HEK293 (cell line): ENCODE measurements around the gene SRSF12.

Source experiments
- CTCF ChIA-PET: fragments of 350-600 bp; formaldehyde crosslinking; extraction: SDS; loops from one replicate; lab custom pipeline; 2021; ENCODE audit warnings: antibody characterized with exemption; lab: Yijun Ruan, JAX
- POLR2A ChIA-PET: fragments of 300-600 bp; formaldehyde crosslinking; extraction: SDS; loops from one replicate; lab custom pipeline; 2020; ENCODE audit warnings: antibody characterized with exemption, inconsistent platforms; lab: Yijun Ruan, JAX
- H3K27ac ChIP-seq: fragments of 200-500 bp; sonication (Bioruptor generic); 2 replicates; pipeline ENCODE4 v1.5.1; 2014; ENCODE audit warnings: low read depth, low read length, control low read depth, inconsistent platforms; ENCODE audit errors: extremely low read depth
- H3K36me3 ChIP-seq, 2 experiments: fragments of 200-500 bp in 1 of 2; sonication (Bioruptor generic) in 1 of 2; 1 replicate in 1 of 2; 2 replicates in 1 of 2; pipeline ENCODE4 v1.5.1; 2014 to 2017; ENCODE audit warnings: inconsistent platforms in 2 of 2, low read length in 2 of 2; ENCODE audit not compliant: control insufficient read depth in 2 of 2, insufficient read depth in 1 of 2
- H3K4me1 ChIP-seq: fragments of 200-500 bp; sonication (Bioruptor generic); 2 replicates; pipeline ENCODE4 v1.5.1; 2014; ENCODE audit warnings: mild to moderate bottlenecking, low read length, inconsistent platforms; ENCODE audit not compliant: control insufficient read depth, insufficient read depth
- H3K4me3 ChIP-seq: 2 replicates; pipeline ENCODE4 v1.5.1; 2011; ENCODE audit warnings: low read depth, mild to moderate bottlenecking, control low read depth, low read length, moderate library complexity
- H3K9me3 ChIP-seq: fragments of 200-500 bp; sonication (Bioruptor generic); 2 replicates; pipeline ENCODE4 v1.5.1; 2014; ENCODE audit warnings: low read depth, low read length, inconsistent platforms; ENCODE audit not compliant: control insufficient read depth, insufficient read depth
- ATF2 ChIP-seq: fragments of 450-650 bp; formaldehyde crosslinking; IDR thresholded peaks from 2 replicates; pipeline ENCODE4 v1.5.1; 2016; ENCODE audit warnings: missing biosample characterization, missing genetic modification characterization, low read depth
- EGR2 ChIP-seq: fragments of 450-650 bp; formaldehyde crosslinking; IDR thresholded peaks from 2 replicates; pipeline ENCODE4 v1.5.1; 2016; ENCODE audit warnings: low read depth, missing biosample characterization, missing genetic modification characterization
- KLF7 ChIP-seq: fragments of 450-650 bp; formaldehyde crosslinking; IDR thresholded peaks from 2 replicates; pipeline ENCODE4 v1.5.1; 2016; ENCODE audit warnings: missing biosample characterization, missing genetic modification characterization, borderline replicate concordance
- PRDM1 ChIP-seq: fragments of 450-650 bp; formaldehyde crosslinking; IDR thresholded peaks from 2 replicates; pipeline ENCODE4; 2016; ENCODE audit warnings: missing biosample characterization, missing genetic modification characterization
- SCRT1 ChIP-seq: fragments of 450-650 bp; formaldehyde crosslinking; IDR thresholded peaks from 2 replicates; pipeline ENCODE4 v1.5.1; 2016; ENCODE audit warnings: missing biosample characterization, missing genetic modification characterization, borderline replicate concordance
- SETDB1 ChIP-seq: IDR thresholded peaks from one replicate; pipeline ENCODE4 v1.6.1; 2017; ENCODE audit warnings: mild to moderate bottlenecking, low read length, moderate library complexity, mixed read lengths; ENCODE audit not compliant: insufficient read length
- SP3 ChIP-seq: fragments of 450-650 bp; formaldehyde crosslinking; IDR thresholded peaks from 2 replicates; pipeline ENCODE4 v1.5.1; 2016; ENCODE audit warnings: missing biosample characterization, missing genetic modification characterization
- WT1 ChIP-seq: fragments of 450-650 bp; formaldehyde crosslinking; IDR thresholded peaks from 2 replicates; pipeline ENCODE4 v1.5.1; 2016; ENCODE audit warnings: missing biosample characterization, missing genetic modification characterization
- YY1 ChIP-seq: fragments of 450-650 bp; formaldehyde crosslinking; IDR thresholded peaks from 2 replicates; pipeline ENCODE4 v1.5.1; 2018; ENCODE audit warnings: missing biosample characterization, missing genetic modification characterization
- YY2 ChIP-seq: fragments of 450-650 bp; formaldehyde crosslinking; IDR thresholded peaks from 2 replicates; pipeline ENCODE4 v1.5.1; 2016; ENCODE audit warnings: missing biosample characterization, missing genetic modification characterization
- ZNF132 ChIP-seq: fragments of 450-650 bp; formaldehyde crosslinking; IDR thresholded peaks from 2 replicates; pipeline ENCODE4 v1.5.1; 2017; ENCODE audit warnings: missing biosample characterization, missing genetic modification characterization, borderline replicate concordance
- ZNF214 ChIP-seq: fragments of 450-650 bp; formaldehyde crosslinking; IDR thresholded peaks from 2 replicates; pipeline ENCODE4 v1.5.1; 2017; ENCODE audit warnings: missing biosample characterization, mild to moderate bottlenecking, missing genetic modification characterization, borderline replicate concordance
- ZNF248 ChIP-seq: fragments of 450-650 bp; formaldehyde crosslinking; IDR thresholded peaks from 2 replicates; pipeline ENCODE4 v1.5.1; 2017; ENCODE audit warnings: missing biosample characterization, missing genetic modification characterization
- ZNF280D ChIP-seq: fragments of 450-650 bp; formaldehyde crosslinking; IDR thresholded peaks from 2 replicates; pipeline ENCODE4 v1.5.1; 2016; ENCODE audit warnings: missing biosample characterization, missing genetic modification characterization
- ZNF521 ChIP-seq: fragments of 450-650 bp; formaldehyde crosslinking; IDR thresholded peaks from 2 replicates; pipeline ENCODE4 v1.5.1; 2017; ENCODE audit warnings: missing biosample characterization, mild to moderate bottlenecking, missing genetic modification characterization
- ZNF555 ChIP-seq: fragments of 450-650 bp; formaldehyde crosslinking; conservative IDR thresholded peaks from 2 replicates; pipeline ENCODE4 v1.5.1; 2017; ENCODE audit warnings: missing biosample characterization, mild to moderate bottlenecking, missing genetic modification characterization, inconsistent platforms
- ZNF585B ChIP-seq: fragments of 450-650 bp; formaldehyde crosslinking; IDR thresholded peaks from 2 replicates; pipeline ENCODE4 v1.5.1; 2016; ENCODE audit warnings: missing biosample characterization, missing genetic modification characterization
- ZNF596 ChIP-seq: fragments of 450-650 bp; IDR thresholded peaks from 2 replicates; pipeline ENCODE4 v1.5.0; 2018; ENCODE audit warnings: missing biosample characterization, mild to moderate bottlenecking, missing genetic modification characterization, moderate library complexity
- ZNF626 ChIP-seq: fragments of 450-650 bp; sonication (Bioruptor Pico); formaldehyde crosslinking; IDR thresholded peaks from 2 replicates; pipeline ENCODE4 v1.5.1; 2018; ENCODE audit warnings: missing biosample characterization, missing genetic modification characterization, inconsistent platforms
- ZNF658 ChIP-seq: fragments of 450-650 bp; formaldehyde crosslinking; IDR thresholded peaks from 2 replicates; pipeline ENCODE4; 2016; ENCODE audit warnings: missing biosample characterization, missing genetic modification characterization
- ZNF707 ChIP-seq: fragments of 450-650 bp; formaldehyde crosslinking; IDR thresholded peaks from 2 replicates; pipeline ENCODE4 v1.5.1; 2016; ENCODE audit warnings: missing biosample characterization, missing genetic modification characterization
- ZNF776 ChIP-seq: fragments of 450-650 bp; formaldehyde crosslinking; IDR thresholded peaks from 2 replicates; pipeline ENCODE4 v1.5.0; 2017; ENCODE audit warnings: missing biosample characterization, missing genetic modification characterization, borderline replicate concordance

SRSF12 gene

GRCh38 chr6:89087881-89088280 lies 30.0 kb downstream of the SRSF12 start:
- Histone ChIP-seq H3K27ac (no peak overlapping the region), H3K36me3 (peaks cover 28 to 30% of the 10 kb centered on the region in 2 experiments), H3K4me3 (no peak overlapping the region), H3K9me3 (no peaks in the 10 kb centered on the region)
- CTCF ChIA-PET, result interaction anchor here (1.1 to 1.2 kb wide), 2 partner anchors 105 to 155 kb away, joined by 3 read pairs; no protein-coding TSS in a partner anchor
- no peak for TF ChIP-seq ZNF585B (tag by site-specific recombination)
- no peak for TF ChIP-seq SETDB1
- no peak for TF ChIP-seq ZNF280D (tag by site-specific recombination)
- TF ChIP-seq, all 188 proteins: peak for 0
- POLR2A ChIA-PET, result interaction anchor here (10.4 kb wide), 1 partner anchor 29 kb away, joined by 84 read pairs; the partner anchor contains the start of gene SRSF12
- peaks cover 4% of the 10 kb centered on the region; the same call in 1 of the 2 replicates for H3K4me1 ChIP-seq

- Histone ChIP-seq H3K4me1 (peaks cover 4% of the 10 kb centered on the region; the same call in 1 of the 2 replicates), H3K4me3 (no peak overlapping the region), H3K36me3 (peaks cover 28 to 40% of the 10 kb centered on the region in 2 experiments), H3K9me3 (no peaks in the 10 kb centered on the region), H3K27ac (no peak overlapping the region)
- TF ChIP-seq ZNF626 (tag by site-specific recombination) (no peak), ZNF521 (tag by site-specific recombination) (no peak), SP3 (tag by site-specific recombination) (no peak), ZNF555 (tag by site-specific recombination) (no peak), SETDB1 (no peak), ATF2 (tag by site-specific recombination) (no peak), YY2 (tag by site-specific recombination) (no peak), ZNF248 (tag by site-specific recombination) (no peak), ZNF132 (tag by site-specific recombination) (no peak), PRDM1 (tag by site-specific recombination) (no peak), ZNF658 (tag by site-specific recombination) (no peak), WT1 (no peak), SCRT1 (tag by site-specific recombination) (no peak), ZNF776 (tag by site-specific recombination) (no peak), EGR2 (tag by site-specific recombination) (no peak), KLF7 (tag by site-specific recombination) (no peak), ZNF214 (tag by site-specific recombination) (no peak), ZNF707 (tag by site-specific recombination) (no peak), YY1 (no peak), ZNF596 (tag by site-specific recombination) (no peak)
- CTCF ChIA-PET, result interaction anchor here (0.6 to 3.2 kb wide), 8 partner anchors 10 to 285 kb away, joined by 3 to 19 read pairs (median 5); no protein-coding TSS in a partner anchor
- POLR2A ChIA-PET, result interaction anchor here (0.9 to 10.4 kb wide), 2 partner anchors 13 to 32 kb away, joined by 3 to 84 read pairs; partner anchors contain the start of gene SRSF12
Observed at GRCh38 chr6:89085409-89086205, 32.3 kb downstream of the SRSF12 start.
